Sigmoid colon (tissue), 7 donors: ENCODE measurements around the gene RAB3IL1. TPM values are rescaled to one million over a fixed set of nuclear protein-coding genes. Genes with fewer than 3 reads are reported as not detected.

Source experiments
- DNase-seq: peaks from one replicate; pipeline ENCODE4 v3.0.0-alpha.2; 2019
- H3K27ac ChIP-seq, 4 donors: fragments of 200-600 bp; sonication (generic); one replicate each; pipeline ENCODE4 v1.5.1; 2016 to 2019; ENCODE audit warnings: mild to moderate bottlenecking in 1 of 4
- H3K27me3 ChIP-seq, 3 donors: fragments of 200-600 bp; sonication (generic); one replicate each; pipeline ENCODE4 v1.5.1; 2019; ENCODE audit warnings: mild to moderate bottlenecking in 1 of 3
- H3K36me3 ChIP-seq, 4 donors: fragments of 200-600 bp; sonication (generic); one replicate each; pipeline ENCODE4 v1.5.1; 2016 to 2019
- H3K4me1 ChIP-seq, 4 donors: fragments of 200-600 bp; sonication (generic); one replicate each; pipeline ENCODE4 v1.5.1; 2017 to 2019
- H3K4me3 ChIP-seq, 4 donors: fragments of 200-600 bp; sonication (generic); one replicate each; pipeline ENCODE4 v1.5.1; 2017 to 2019; ENCODE audit warnings: mild to moderate bottlenecking in 2 of 4, moderate library complexity in 1 of 4
- H3K9me3 ChIP-seq, 4 donors: fragments of 200-600 bp in 3 of 4; sonication (generic) in 3 of 4; one replicate each; pipeline versions ENCODE4 v1.5.1 to v1.6.1; 2013 to 2019
- CTCF ChIP-seq, 4 experiments: fragments of 450-650 bp in 3 of 4; fragments of 200-600 bp in 1 of 4; IDR thresholded peaks; one replicate each; pipeline ENCODE4 v1.5.1; 2016 to 2019; ENCODE audit warnings: antibody characterized with exemption in 4 of 4, mild to moderate bottlenecking in 3 of 4, moderate library complexity in 2 of 4
- EP300 ChIP-seq, 4 donors: sonication (generic); formaldehyde crosslinking; IDR thresholded peaks; one replicate each; pipeline ENCODE4 v1.6.1; 2017; ENCODE audit warnings: antibody characterized with exemption in 4 of 4
- POLR2A ChIP-seq, 2 donors: fragments of 450-650 bp; IDR thresholded peaks; one replicate each; pipeline ENCODE4 v1.6.1; 2016; ENCODE audit warnings: antibody characterized with exemption in 2 of 2, mild to moderate bottlenecking in 2 of 2, moderate library complexity in 2 of 2
- POLR2AphosphoS5 ChIP-seq, 4 donors: sonication (generic); formaldehyde crosslinking; IDR thresholded peaks; one replicate each; pipeline ENCODE4 v1.6.1; 2017; ENCODE audit warnings: antibody characterized with exemption in 4 of 4
- WGBS, 2 donors: extraction: QIAGEN DNeasy Blood & Tissue Kit; methylation state at CpG; one replicate each; pipeline ENCODE4 v1.1.7; 2013; 5-methylcytosine and 5-hydroxymethylcytosine counted together
- intact Hi-C: fragments of 100-400 bp; cut with DNase I; formaldehyde crosslinking; loops from one replicate; pipeline ENCODE4 v1.15.1; 2023
- polyA plus RNA-seq, 3 donors: library from polyadenylated mRNA; stranded (reverse); fragments of 200-250 nt; gene quantifications; one replicate each; pipeline ENCODE4 v1.2.3, GENCODE V29; 2013
- total RNA-seq, 4 donors: library from RNA; depleted of rRNA; stranded (reverse); fragments of >200 nt; gene quantifications; one replicate each; pipeline ENCODE4 v1.1.0, GENCODE V29; 2016
- donor health status: healthy with polysubstance abuse.
- donor health status: Bipolar disorder and iron deficiency.
- donor health status: healthy.

RAB3IL1 gene
- total and polyA plus RNA-seq, 7 donors = 5.1 to 23.7 (median 18.0) TPM

DNA sequence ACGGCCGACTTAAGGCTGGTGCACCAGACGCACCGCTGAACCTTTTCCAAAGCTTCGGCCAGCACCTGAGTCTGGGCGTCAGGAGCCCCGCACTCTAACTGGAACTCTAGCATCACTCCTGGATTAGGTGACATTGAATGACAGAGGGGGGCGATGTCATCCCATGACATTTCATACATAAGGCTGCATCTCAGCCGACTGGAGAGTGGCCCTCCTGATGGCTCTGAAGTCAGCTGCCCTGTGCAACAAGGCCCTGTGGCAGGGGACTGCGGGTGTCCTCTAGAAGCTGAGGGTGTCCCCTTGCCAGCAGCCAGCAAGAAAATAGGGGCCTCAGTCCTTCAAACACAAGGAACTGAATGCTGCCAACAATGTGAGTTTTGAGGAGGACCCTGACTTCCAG, 16.0 kb downstream of the RAB3IL1 start:
- no peak for TF ChIP-seq POLR2A (IDR thresholded peaks at IDR 0.05)
- no peak for TF ChIP-seq POLR2AphosphoS5 (IDR thresholded peaks at IDR 0.05)
- no peak for TF ChIP-seq EP300 (IDR thresholded peaks at IDR 0.05)
- TF ChIP-seq CTCF (IDR thresholded peaks at IDR 0.05) = no peak
- H3K9me3 ChIP-seq = no peaks in the 10 kb centered on the region
- no peak overlapping the region for H3K27ac ChIP-seq
- peaks cover 0 to 39% (median 4%) of the 10 kb centered on the region in 4 donors for H3K36me3 ChIP-seq
- H3K4me3 ChIP-seq = no peak overlapping the region
- DNase-seq = no peak
- WGBS, 2 donors = 91% methylated on average over 10 of the region's 10 CpGs
- H3K27me3 ChIP-seq = no peaks in the 10 kb centered on the region
- peaks cover 0 to 3% (median 0%) of the 10 kb centered on the region in 4 donors for H3K4me1 ChIP-seq
- intact Hi-C loops = no loop called here

GRCh38 chr11:61900251-61900650, 17.1 kb downstream of the RAB3IL1 start:
- Histone ChIP-seq H3K4me3 (no peak overlapping the region), H3K27me3 (no peaks in the 10 kb centered on the region), H3K27ac (no peak overlapping the region), H3K36me3 (peaks cover 0 to 28% (median 0%) of the 10 kb centered on the region in 4 donors), H3K9me3 (no peaks in the 10 kb centered on the region), H3K4me1 (peaks cover 0 to 3% (median 0%) of the 10 kb centered on the region in 4 donors)
- TF ChIP-seq EP300 (IDR thresholded peaks at IDR 0.05) = no peak
- TF ChIP-seq POLR2AphosphoS5 (IDR thresholded peaks at IDR 0.05) = no peak
- no peak for TF ChIP-seq CTCF (IDR thresholded peaks at IDR 0.05)
- TF ChIP-seq POLR2A (IDR thresholded peaks at IDR 0.05) = no peak
- 83 to 94% methylated on average over 17 of the region's 17 CpGs for WGBS, 2 donors
- DNase-seq = no peak
- intact Hi-C loops = no loop called here

DNA sequence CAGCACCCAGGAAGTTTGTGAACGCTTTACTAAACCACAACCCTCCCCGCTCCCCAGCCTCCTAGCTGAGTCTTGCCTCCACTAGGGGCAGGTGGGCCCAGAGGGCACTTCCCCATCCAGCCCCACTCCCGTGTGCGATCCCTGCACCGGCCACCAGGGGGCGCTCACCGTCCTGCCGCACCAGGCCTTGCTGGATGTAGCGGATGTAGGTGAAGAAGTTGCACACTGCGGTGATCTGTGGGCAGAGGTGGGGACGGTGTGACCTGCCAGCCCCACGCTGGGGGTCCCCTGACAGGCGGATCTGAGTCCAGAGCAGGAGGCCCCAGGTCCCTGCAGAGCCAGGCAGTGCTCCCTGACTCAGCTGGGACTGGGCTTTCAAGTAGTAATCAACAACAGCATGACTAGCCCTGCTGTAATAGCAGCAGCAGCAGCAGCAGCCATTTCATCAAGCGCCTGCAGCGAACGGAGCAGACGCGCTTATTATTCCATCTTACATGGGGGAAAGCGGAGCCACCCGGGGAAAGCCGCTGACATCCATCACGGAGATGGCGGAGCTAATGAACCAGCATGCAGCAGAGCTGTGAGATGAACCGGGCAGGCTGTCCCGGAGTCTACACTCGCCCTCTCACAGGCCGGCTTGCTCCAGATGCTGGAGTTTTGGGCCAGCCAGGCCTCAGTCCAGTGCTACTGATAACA, 18.1 kb downstream of the RAB3IL1 start:
- Histone ChIP-seq H3K4me1 (peaks cover 0 to 3% (median 0%) of the 10 kb centered on the region in 4 donors), H3K4me3 (no peak overlapping the region), H3K9me3 (no peaks in the 10 kb centered on the region), H3K27ac (peak overlapping the region in 3 of 4 donors; percentile 2 to 21 (median 10)), H3K36me3 (peaks cover 0 to 20% (median 0%) of the 10 kb centered on the region in 4 donors), H3K27me3 (no peaks in the 10 kb centered on the region)
- peak; percentile 91 for DNase-seq
- TF ChIP-seq CTCF (IDR thresholded peaks at IDR 0.05) = peak; percentile 98 to 100 (median 99)
- TF ChIP-seq POLR2AphosphoS5 (IDR thresholded peaks at IDR 0.05) = peak in 2 of 4 donors; percentile 8 to 12
- TF ChIP-seq POLR2A (IDR thresholded peaks at IDR 0.05) = no peak
- intact Hi-C loops = loop anchor here (1.0 to 2.0 kb wide), 3 partner anchors 48 to 210 kb away; no protein-coding TSS in a partner anchor
- WGBS, 2 donors = 44 to 48% methylated on average over 27 of the region's 27 CpGs

DNA sequence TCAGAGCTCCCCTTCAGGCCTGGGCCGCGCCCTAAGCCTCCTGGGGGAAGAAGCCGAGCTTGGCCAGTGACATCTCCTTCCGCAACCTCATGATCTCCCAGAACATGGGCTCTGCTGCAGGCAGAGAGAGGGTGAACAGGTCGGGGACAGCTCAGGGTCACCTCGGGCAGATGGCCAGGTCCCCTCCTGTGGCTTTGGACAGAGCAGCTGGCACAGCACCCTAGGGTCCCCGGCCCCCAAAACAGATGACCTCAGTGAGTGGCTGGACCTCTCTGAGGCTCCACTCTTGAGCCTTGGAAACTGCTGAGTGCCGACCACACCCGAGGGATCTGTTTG, 19.2 kb downstream of the RAB3IL1 start:
- Histone ChIP-seq H3K4me3 (no peak overlapping the region), H3K9me3 (no peaks in the 10 kb centered on the region), H3K36me3 (peaks cover 0 to 12% (median 0%) of the 10 kb centered on the region in 4 donors), H3K27me3 (no peaks in the 10 kb centered on the region), H3K27ac (peak overlapping the region in 3 of 4 donors; percentile 10 to 55 (median 25)), H3K4me1 (peaks cover 0 to 3% (median 0%) of the 10 kb centered on the region in 4 donors)
- WGBS, 2 donors = 51 to 82% methylated on average over 9 of the region's 9 CpGs
- no peak for TF ChIP-seq POLR2A (IDR thresholded peaks at IDR 0.05)
- DNase-seq = no peak
- intact Hi-C loops = loop anchor here (2.0 kb wide), 1 partner anchor 211 kb away; no protein-coding TSS in a partner anchor

DNA sequence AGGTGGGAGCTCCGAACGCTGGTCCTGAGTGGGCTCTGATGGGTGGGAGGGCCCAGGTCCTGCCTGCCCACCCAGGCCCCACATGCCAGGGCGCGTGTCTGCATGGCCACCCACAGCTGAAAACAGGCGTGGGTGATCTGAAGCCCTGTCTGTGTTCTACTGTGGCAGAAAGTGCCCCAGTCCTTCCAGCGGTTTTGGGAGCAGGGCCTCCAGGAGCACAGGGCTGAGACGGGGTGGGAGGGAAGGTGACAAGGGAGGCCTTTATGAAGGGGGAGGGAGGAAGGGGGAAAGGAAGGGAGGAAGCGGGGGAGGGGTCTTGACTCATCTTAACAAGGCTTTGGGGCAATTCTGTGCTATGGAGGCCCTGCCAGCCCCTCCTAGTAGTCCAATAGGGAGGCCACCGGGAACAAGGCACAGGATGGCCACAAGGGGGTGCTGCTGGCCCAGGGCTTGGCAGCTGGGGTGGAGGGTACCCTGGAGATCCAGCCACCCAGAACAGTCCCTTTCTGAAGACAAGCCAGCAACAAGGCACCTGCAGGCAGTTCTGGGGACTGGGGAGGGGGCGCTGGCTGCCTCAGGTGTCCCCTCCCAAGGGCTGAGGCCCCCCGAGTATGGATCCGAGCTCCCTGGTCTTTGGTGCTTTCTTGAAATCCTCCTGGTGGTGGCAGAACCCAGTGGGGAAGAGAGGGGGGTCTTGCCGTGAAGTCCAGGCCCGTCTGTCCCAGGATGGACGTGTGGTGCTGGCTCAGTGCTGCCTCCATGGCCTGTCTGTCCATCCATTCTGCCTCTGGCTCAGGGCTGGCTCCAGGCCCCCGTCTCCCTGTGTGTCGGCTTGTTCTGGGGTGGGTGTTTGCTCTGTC, 19.7 kb downstream of the RAB3IL1 start:
- peak; percentile 90 for DNase-seq
- peaks cover 0 to 12% (median 0%) of the 10 kb centered on the region in 4 donors for H3K36me3 ChIP-seq

More for the DNA sequence above, 19.7 kb downstream of the RAB3IL1 start:
- no peak overlapping the region for H3K4me3 ChIP-seq
- H3K27me3 ChIP-seq = no peaks in the 10 kb centered on the region
- intact Hi-C loops = loop anchor here (2.0 kb wide), 1 partner anchor 211 kb away; no protein-coding TSS in a partner anchor
- peaks cover 0 to 3% (median 0%) of the 10 kb centered on the region in 4 donors for H3K4me1 ChIP-seq
- 59 to 80% methylated on average over 17 of the region's 17 CpGs for WGBS, 2 donors
- H3K9me3 ChIP-seq = no peaks in the 10 kb centered on the region
- TF ChIP-seq POLR2AphosphoS5 (IDR thresholded peaks at IDR 0.05) (no peak), EP300 (IDR thresholded peaks at IDR 0.05) (no peak), CTCF (IDR thresholded peaks at IDR 0.05) (peak; percentile 78 to 88 (median 81)), POLR2A (IDR thresholded peaks at IDR 0.05) (no peak)
- H3K27ac ChIP-seq = peak overlapping the region in 3 of 4 donors; percentile 10 to 55 (median 25)
